ENCODE data around the gene LGR4.

DNA sequence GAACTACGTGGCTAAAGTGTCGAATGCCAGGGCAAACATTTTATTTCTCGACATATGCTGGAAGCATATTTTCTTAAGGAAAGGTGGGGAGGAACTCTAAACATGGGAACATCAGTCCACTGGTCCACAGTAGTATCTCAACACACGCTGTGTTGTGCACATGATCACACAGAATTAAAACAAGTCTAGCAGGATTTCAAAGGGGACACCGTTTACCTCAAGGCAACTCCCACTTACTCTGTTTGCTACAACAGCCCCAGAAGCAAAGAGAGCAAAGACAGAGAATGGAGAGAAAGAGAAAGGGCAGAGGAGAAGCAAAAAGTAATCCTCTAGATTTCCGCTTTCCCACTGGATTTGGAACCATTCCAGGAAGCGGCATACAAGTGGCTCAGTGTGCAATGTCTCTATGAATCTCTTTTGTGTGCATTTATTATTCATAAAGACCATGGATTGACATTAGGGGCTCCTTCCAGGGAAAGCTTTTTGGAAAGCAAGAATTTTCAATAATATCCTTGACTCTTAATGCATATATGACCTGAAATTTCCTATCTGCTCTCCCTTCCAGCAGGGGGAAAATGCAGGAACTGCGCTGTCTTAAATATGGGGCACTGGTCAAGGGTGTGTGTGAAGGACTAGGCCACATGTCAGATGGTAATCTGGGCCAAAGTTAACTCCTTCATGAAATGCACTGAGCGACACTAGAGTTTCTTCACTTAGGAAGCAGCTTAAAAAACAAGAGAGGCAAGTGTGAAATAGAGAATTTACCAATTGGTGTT, 74.8 kb downstream of the LGR4 start:
- TF ChIP-seq EZH2phosphoT487 (IDR thresholded peaks at IDR 0.05; ENCODE audit: unreplicated experiment) (no peak), JUNB (IDR thresholded peaks at IDR 0.05; ENCODE audit: unreplicated experiment) (no peak), EZH2 (IDR thresholded peaks at IDR 0.05; ENCODE audit: low read depth, unreplicated experiment) (no peak), POLR2AphosphoS5 (IDR thresholded peaks at IDR 0.05; ENCODE audit: low read depth) (no peak), CREB1 (CRISPR knock-in tag; IDR thresholded peaks at IDR 0.05; ENCODE audit: low read depth) (no peak), ETS1 (IDR thresholded peaks at IDR 0.05) (no peak), ZNF331 (CRISPR knock-in tag; IDR thresholded peaks at IDR 0.05; ENCODE audit: low read depth) (no peak), REST (IDR thresholded peaks at IDR 0.05; ENCODE audit: unreplicated experiment) (no peak), STAT1 (IDR thresholded peaks at IDR 0.05; ENCODE audit: unreplicated experiment) (no peak), NANOG (IDR thresholded peaks at IDR 0.05; ENCODE audit: borderline replicate concordance) (no peak), ZNF114 (CRISPR knock-in tag; IDR thresholded peaks at IDR 0.05) (no peak)
- TF ChIP-seq, protein P1, sequence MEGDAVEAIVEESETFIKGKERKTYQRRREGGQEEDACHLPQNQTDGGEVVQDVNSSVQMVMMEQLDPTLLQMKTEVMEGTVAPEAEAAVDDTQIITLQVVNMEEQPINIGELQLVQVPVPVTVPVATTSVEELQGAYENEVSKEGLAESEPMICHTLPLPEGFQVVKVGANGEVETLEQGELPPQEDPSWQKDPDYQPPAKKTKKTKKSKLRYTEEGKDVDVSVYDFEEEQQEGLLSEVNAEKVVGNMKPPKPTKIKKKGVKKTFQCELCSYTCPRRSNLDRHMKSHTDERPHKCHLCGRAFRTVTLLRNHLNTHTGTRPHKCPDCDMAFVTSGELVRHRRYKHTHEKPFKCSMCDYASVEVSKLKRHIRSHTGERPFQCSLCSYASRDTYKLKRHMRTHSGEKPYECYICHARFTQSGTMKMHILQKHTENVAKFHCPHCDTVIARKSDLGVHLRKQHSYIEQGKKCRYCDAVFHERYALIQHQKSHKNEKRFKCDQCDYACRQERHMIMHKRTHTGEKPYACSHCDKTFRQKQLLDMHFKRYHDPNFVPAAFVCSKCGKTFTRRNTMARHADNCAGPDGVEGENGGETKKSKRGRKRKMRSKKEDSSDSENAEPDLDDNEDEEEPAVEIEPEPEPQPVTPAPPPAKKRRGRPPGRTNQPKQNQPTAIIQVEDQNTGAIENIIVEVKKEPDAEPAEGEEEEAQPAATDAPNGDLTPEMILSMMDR (conservative IDR thresholded peaks at IDR 0.05; ENCODE audit: low read depth in 2 of 2) = no peak

Measured in GM23338 (cell line).